ENCODE data around the gene WARS2. TPM values are rescaled to one million over a fixed set of nuclear protein-coding genes. Genes with fewer than 3 reads are reported as not detected.

Gene WARS2
- total and polyA plus RNA-seq, 12 donors = 5.1 to 35.9 (median 20.9) TPM

DNA sequence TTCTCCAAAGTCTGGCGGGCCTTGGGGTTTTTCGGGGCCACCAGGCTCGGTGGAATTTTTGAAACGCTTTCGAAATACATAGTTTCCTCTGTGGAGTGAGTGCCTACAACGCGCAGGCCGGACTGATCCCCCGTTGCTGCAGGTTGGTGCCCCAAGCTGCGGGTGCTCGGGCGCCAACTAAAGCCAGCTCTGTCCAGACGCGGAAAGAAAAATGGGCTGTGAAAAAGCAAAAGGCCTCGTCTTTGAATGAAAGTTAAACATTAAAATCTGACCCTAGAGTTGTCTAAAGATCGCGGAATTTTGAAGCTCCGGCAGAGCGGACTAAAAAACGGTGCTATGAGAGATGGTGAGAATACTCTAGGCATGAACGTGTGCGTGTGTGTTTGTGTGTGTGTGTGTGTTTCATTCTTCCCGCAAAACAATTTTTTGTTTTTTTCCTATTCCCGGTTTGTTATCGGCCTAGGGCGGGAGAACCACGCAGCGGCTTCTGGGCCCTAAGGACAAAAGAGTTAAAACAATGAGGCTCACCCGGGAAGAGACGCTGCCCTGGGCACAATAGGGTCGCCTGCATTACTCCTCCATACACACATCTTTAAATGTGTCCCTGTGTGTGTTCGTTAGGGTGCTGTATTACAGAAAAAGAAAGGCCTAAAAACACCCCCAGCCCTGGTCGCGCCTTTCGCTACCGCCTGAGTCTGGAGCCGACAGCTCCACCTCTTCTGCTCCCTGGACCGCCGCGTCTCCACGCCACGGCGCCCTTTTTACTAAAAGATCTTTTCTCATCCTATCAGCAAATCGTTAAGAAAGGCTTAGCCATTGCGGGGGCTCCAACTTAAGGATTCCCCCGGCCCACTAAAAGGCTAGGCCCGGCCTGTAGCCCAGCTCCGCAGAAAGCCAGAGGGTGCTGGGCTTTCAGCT is 155.5 kb downstream of the WARS2 start:
- Histone ChIP-seq H3K4me1 (replicated peaks in 1 of 2) (peaks cover 10 to 22% of the 10 kb centered on the region in 2 donors), H3K4me3 (peak overlapping the region in 1 of 4 donors; percentile 28), H3K27me3 (peaks cover 96% of the 10 kb centered on the region), H3K36me3 (replicated peaks in 1 of 2) (no peaks in the 10 kb centered on the region), H3K27ac (no peak overlapping the region), H3K9me3 (replicated peaks in 1 of 3) (no peaks in the 10 kb centered on the region)
- no peak for DNase-seq
- no peak for TF ChIP-seq POLR2A (IDR thresholded peaks at IDR 0.05)
- TF ChIP-seq, protein P1, sequence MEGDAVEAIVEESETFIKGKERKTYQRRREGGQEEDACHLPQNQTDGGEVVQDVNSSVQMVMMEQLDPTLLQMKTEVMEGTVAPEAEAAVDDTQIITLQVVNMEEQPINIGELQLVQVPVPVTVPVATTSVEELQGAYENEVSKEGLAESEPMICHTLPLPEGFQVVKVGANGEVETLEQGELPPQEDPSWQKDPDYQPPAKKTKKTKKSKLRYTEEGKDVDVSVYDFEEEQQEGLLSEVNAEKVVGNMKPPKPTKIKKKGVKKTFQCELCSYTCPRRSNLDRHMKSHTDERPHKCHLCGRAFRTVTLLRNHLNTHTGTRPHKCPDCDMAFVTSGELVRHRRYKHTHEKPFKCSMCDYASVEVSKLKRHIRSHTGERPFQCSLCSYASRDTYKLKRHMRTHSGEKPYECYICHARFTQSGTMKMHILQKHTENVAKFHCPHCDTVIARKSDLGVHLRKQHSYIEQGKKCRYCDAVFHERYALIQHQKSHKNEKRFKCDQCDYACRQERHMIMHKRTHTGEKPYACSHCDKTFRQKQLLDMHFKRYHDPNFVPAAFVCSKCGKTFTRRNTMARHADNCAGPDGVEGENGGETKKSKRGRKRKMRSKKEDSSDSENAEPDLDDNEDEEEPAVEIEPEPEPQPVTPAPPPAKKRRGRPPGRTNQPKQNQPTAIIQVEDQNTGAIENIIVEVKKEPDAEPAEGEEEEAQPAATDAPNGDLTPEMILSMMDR (IDR thresholded peaks at IDR 0.05) = no peak
- WGBS, 4 donors = 28 to 32% (median 30%) methylated on average over 42 to 48 of the region's 48 CpGs
- intact Hi-C loops (cut with DNase I) = no loop called here

DNA sequence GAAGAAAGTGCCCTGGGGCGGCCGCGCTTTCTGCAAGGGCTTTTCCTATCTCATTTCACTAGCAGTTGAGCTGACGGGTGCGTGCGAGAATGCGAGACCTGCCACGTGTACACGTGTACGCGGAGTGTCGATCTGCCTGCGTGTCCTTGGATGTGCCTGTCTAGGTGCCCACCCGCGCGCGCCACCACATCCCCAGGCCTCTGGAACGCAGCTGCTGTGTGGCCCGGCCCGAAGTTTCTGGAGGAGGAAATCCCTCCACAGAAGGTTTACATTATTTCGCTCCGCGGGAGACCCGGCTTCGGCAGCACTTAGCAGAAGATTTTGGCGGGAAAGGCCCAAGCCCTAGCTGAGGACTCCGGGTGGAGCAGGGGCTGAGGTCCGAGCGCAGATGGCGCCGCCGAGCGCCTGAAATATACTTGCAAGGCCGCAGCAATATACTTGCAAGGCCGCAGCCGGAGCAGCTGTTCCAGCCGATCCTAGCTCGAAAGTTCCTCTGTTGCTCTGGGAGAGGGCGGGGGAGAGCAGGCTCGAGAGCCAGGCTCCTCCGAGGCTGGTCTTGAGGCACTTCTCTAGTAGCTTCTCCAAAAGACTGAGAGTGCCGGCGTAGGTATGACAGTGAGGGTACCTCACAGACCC is 156.2 kb downstream of the WARS2 start:
- peaks cover 97% of the 10 kb centered on the region for H3K27me3 ChIP-seq
- TF ChIP-seq, protein P1 (IDR thresholded peaks at IDR 0.05) = no peak
- no peak for TF ChIP-seq POLR2A (IDR thresholded peaks at IDR 0.05)
- peak overlapping the region in 1 of 4 donors; percentile 28 for H3K4me3 ChIP-seq
- H3K4me1 ChIP-seq (replicated peaks in 1 of 2) = peaks cover 16 to 30% of the 10 kb centered on the region in 2 donors
- no peak overlapping the region for H3K27ac ChIP-seq
- intact Hi-C loops (cut with DNase I) = no loop called here
- DNase-seq = peak in 1 of 7 donors; percentile 23
- H3K36me3 ChIP-seq (replicated peaks in 1 of 2) = no peaks in the 10 kb centered on the region
- no peaks in the 10 kb centered on the region for H3K9me3 ChIP-seq (replicated peaks in 1 of 3)
- 14 to 17% (median 14%) methylated on average over 26 to 43 of the region's 43 CpGs for WGBS, 4 donors

DNA sequence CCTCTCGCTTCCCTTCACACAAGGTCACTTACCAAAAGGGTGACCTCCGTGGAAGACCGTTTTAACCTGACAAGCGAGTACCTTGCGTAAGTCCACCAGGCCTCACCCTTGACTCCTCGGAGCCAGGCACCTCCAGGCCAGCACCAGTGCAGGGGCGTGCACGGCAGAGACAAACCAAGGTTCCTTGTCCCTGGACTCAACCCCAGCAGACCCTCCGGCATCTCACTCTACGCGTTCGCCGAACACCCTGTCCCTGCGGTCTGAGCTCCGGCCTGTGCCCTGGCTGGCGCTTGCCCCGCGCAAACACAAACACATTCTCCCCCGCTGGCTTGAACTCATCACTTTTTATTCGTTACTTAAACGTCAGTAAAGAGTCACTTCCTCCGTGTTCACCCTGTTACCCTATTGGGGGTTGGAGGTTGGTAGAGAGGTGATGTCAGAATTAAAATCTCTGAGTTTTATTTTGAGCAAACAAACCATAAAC is 156.9 kb downstream of the WARS2 start:
- Histone ChIP-seq H3K4me1 (replicated peaks in 1 of 2) (peaks cover 16 to 32% of the 10 kb centered on the region in 2 donors), H3K36me3 (replicated peaks in 1 of 2) (no peaks in the 10 kb centered on the region), H3K27me3 (peaks cover 97% of the 10 kb centered on the region), H3K9me3 (replicated peaks in 1 of 3) (no peaks in the 10 kb centered on the region), H3K4me3 (no peak overlapping the region), H3K27ac (no peak overlapping the region)
- WGBS, 4 donors = 27 to 32% (median 30%) methylated on average over 16 to 22 of the region's 22 CpGs
- intact Hi-C loops (cut with DNase I) = no loop called here
- TF ChIP-seq, protein P1 (IDR thresholded peaks at IDR 0.05) = no peak
- TF ChIP-seq POLR2A (IDR thresholded peaks at IDR 0.05) = no peak
- DNase-seq = no peak

DNA sequence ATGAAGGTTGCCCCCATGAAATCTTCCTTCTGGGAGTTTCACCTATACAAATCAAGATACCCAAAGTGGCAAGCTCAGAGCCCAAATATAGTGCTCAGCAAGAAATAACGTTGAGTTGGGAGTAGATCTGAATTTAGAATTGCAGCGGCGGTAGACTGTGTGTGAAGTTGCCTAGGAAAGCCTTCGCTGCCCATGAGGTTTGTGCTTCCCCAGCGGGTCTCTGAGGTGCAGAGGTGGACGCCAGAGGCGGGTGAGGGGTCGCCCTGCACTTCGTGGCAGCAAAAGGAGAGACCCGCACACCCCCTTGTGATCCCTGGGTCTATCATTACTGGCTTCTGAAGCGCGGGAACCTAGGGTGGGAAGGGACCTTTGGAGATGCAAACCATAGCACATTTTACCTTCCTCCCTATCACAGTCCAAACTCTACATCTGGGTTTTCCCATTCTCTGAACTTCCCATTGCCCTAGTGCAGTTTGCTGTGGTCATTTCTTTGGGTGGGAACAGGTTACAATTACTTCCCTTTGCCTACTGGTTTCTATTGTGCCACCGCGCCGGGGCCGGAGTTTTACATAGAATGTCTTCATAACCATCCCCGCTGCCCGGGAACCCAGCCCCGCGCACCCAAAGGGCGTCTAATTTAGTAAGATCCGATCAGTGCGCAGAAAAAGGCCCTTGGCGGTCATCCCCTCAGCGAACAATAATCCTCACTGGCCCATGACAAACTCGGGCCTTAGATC is 157.5 kb downstream of the WARS2 start:
- TF ChIP-seq POLR2A (IDR thresholded peaks at IDR 0.05) = no peak
- TF ChIP-seq, protein P1 (IDR thresholded peaks at IDR 0.05) = no peak
- intact Hi-C loops (cut with DNase I) = no loop called here
- WGBS, 4 donors = 13 to 27% (median 22%) methylated on average over 25 to 26 of the region's 26 CpGs
- no peaks in the 10 kb centered on the region for H3K9me3 ChIP-seq (replicated peaks in 1 of 3)
- peaks cover 16 to 28% of the 10 kb centered on the region in 2 donors for H3K4me1 ChIP-seq (replicated peaks in 1 of 2)
- no peak for DNase-seq
- H3K27me3 ChIP-seq = peaks cover 97% of the 10 kb centered on the region
- H3K27ac ChIP-seq = no peak overlapping the region
- H3K36me3 ChIP-seq (replicated peaks in 1 of 2) = no peaks in the 10 kb centered on the region
- H3K4me3 ChIP-seq = no peak overlapping the region

All from adrenal gland (tissue), 12 donors.